HFFc6 (cell line): ENCODE data around the gene PSMD14. TPM values are rescaled to one million over a fixed set of nuclear protein-coding genes. Genes with fewer than 3 reads are reported as not detected.

Experiments used
- DNase-seq: peaks from one replicate; pipeline ENCODE4 v3.0.0-alpha.2; 2018
- H3K27ac Mint-ChIP-seq: 2 replicates; pipeline ENCODE4 v1.8.0; 2020; ENCODE audit warnings: mild to moderate bottlenecking, mixed read lengths
- H3K27me3 Mint-ChIP-seq: 2 replicates; pipeline ENCODE4 v1.8.0; 2021; ENCODE audit warnings: mild to moderate bottlenecking, moderate library complexity, mixed read lengths; ENCODE audit not compliant: insufficient read depth
- H3K36me3 Mint-ChIP-seq: 2 replicates; pipeline ENCODE4 v1.8.0; 2021; ENCODE audit warnings: low read depth, mixed read lengths
- H3K4me1 Mint-ChIP-seq: 2 replicates; pipeline ENCODE4 v1.8.0; 2020; ENCODE audit warnings: low read depth, mixed read lengths
- H3K4me3 Mint-ChIP-seq: 2 replicates; pipeline ENCODE4 v1.8.0; 2020; ENCODE audit warnings: mild to moderate bottlenecking, moderate library complexity, mixed read lengths
- H3K9me3 Mint-ChIP-seq: 2 replicates; pipeline ENCODE4 v1.8.0; 2020; ENCODE audit warnings: mild to moderate bottlenecking, mixed read lengths
- CTCF ChIP-seq: fragments of 200-600 bp; sonication (generic); IDR thresholded peaks from 2 replicates; pipeline ENCODE4 v1.5.0; 2021; ENCODE audit warnings: antibody characterized with exemption, mild to moderate bottlenecking
- total RNA-seq, 6 experiments: library from RNA; stranded (reverse); fragmentation: NEBNext Ultra II Directional; extraction: Animal tissue kit (Norgen Biotek cat#: 25700); gene quantifications; 2 replicates in 1 of 6; 3 replicates in 5 of 6; pipeline ENCODE4 v1.2.3, GENCODE V29; 2021

Gene PSMD14
- total RNA-seq, 6 experiments from 2014 or later: 74.7 to 88.8 (median 78.7) TPM

DNA sequence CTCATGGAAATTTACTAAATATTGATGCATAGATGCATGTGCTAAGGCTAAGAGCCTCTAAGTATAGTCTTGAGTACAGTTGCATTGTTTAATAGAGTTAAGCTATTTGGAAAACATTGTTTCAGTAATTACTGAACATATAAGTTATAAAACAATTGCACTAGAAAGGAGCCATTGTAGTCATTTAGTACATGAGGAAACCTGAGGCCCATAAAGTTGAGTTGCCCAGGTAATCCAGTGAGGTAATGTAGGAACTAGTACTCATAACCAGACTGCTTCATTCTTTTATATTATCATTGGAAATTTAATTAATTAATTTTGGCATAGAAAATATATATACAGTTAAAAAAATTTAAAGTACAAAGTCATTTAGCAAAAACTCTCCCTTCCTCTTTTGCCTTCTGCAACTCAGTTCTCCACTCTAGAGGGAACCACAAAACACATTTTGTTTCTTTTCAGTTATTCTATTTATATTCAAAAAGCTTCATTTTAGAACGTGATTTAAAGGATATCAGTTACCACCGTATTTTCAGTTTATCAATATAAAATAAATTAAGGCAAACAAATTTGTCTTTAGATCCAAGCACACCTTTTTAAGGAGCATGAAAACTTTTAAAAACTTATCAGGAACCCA lies 80.0 kb downstream of the PSMD14 start:
- Mint-ChIP-seq H3K4me1 (no peaks in the 10 kb centered on the region), H3K9me3 (no peaks in the 10 kb centered on the region), H3K27ac (no peak overlapping the region), H3K4me3 (no peak overlapping the region), H3K36me3 (no peaks in the 10 kb centered on the region), H3K27me3 (no peaks in the 10 kb centered on the region)
- TF ChIP-seq CTCF: no peak
- no peak for DNase-seq

GRCh38 chr2:161391737-161392506 lies 83.7 kb downstream of the PSMD14 start:
- no peak for DNase-seq
- Mint-ChIP-seq H3K9me3 (no peaks in the 10 kb centered on the region), H3K27ac (no peak overlapping the region), H3K27me3 (peaks cover 1% of the 10 kb centered on the region; the same call in 1 of the 2 replicates), H3K4me3 (no peak overlapping the region), H3K4me1 (no peaks in the 10 kb centered on the region), H3K36me3 (peaks cover 18% of the 10 kb centered on the region)
- TF ChIP-seq CTCF: no peak

- Mint-ChIP-seq H3K27ac (no peak overlapping the region), H3K4me3 (no peak overlapping the region), H3K9me3 (peaks cover 4% of the 10 kb centered on the region; the same call in 1 of the 2 replicates), H3K27me3 (peaks cover 1% of the 10 kb centered on the region; the same call in 1 of the 2 replicates), H3K4me1 (peaks cover 12% of the 10 kb centered on the region), H3K36me3 (peaks cover 39% of the 10 kb centered on the region)
- no peak for TF ChIP-seq CTCF
- no peak for DNase-seq
These were observed 91.9 kb downstream of the PSMD14 start for GRCh38 chr2:161400076-161400475.

DNA sequence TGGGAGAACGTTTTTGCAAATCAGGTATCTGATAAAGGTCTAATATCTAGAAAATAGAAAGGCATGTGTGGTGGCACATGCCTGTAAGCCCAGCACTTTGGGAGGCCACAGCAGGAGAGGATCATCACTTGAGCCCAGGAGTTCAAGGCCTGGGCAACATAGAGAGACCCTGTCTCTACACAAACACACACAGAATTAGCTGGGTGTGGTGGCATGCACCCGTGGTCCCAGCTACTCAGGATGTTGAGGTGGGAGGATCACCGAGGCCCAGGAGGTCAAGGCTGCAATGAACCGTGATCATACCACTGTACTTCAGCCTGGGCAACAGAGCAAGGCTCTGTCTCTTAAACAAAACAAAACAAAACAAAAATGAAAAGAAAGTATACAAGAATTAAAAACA lies 94.1 kb downstream of the PSMD14 start:
- no peak for TF ChIP-seq CTCF
- no peak overlapping the region; the same call in 1 of the 2 replicates for H3K27ac Mint-ChIP-seq
- no peak overlapping the region for H3K4me3 Mint-ChIP-seq
- H3K27me3 Mint-ChIP-seq: no peaks in the 10 kb centered on the region
- peaks cover 4% of the 10 kb centered on the region; the same call in 1 of the 2 replicates for H3K9me3 Mint-ChIP-seq
- peaks cover 22% of the 10 kb centered on the region for H3K36me3 Mint-ChIP-seq
- no peak for DNase-seq
- peaks cover 12% of the 10 kb centered on the region for H3K4me1 Mint-ChIP-seq

GRCh38 chr2:161406316-161406715 lies 98.1 kb downstream of the PSMD14 start:
- H3K36me3 Mint-ChIP-seq: peaks cover 15% of the 10 kb centered on the region
- no peaks in the 10 kb centered on the region for H3K27me3 Mint-ChIP-seq
- no peak for DNase-seq
- peaks cover 3% of the 10 kb centered on the region for H3K4me1 Mint-ChIP-seq
- no peaks in the 10 kb centered on the region for H3K9me3 Mint-ChIP-seq
- no peak overlapping the region for H3K27ac Mint-ChIP-seq
- H3K4me3 Mint-ChIP-seq: no peak overlapping the region
- TF ChIP-seq CTCF: no peak
